K562 (cell line): Measurements from ENCODE around the gene TIMM10. TPM values are rescaled to one million over a fixed set of nuclear protein-coding genes. Genes with fewer than 3 reads are reported as not detected.

Experiments used
- ATAC-seq: fragments of 200-7000 bp; cut with Tn5 transposase; 3 replicates; pipeline ENCODE4 v1.9.1; 2020; ENCODE audit warnings: moderate library complexity
- BruUV-seq: library from RNA; stranded (reverse); fragments of 400-500 nt; replicated peaks from 2 replicates; lab custom pipeline; 2021; lab: Mats Ljungman, UMichigan
- CTCF ChIA-PET: fragments of 300-600 bp; formaldehyde crosslinking; extraction: SDS; loops from one replicate; lab custom pipeline; 2021; ENCODE audit warnings: low intra/inter-chr PET ratio; lab: Yijun Ruan, JAX
- POLR2A ChIA-PET: fragments of 300-600, 350-650 bp; sonication (Branson Sonifier 250); formaldehyde crosslinking; extraction: SDS; loops from one replicate; lab custom pipeline; 2021; ENCODE audit warnings: antibody characterized with exemption, inconsistent platforms; lab: Yijun Ruan, JAX
- DNase-seq, 4 experiments: peaks; one replicate each; pipeline versions ENCODE4 v3.0.0 to v3.0.0-alpha.2; 2011 to 2018; ENCODE audit warnings: low spot score in 3 of 4, mixed read lengths in 3 of 4; ENCODE audit errors: extremely low read depth in 1 of 4
- FAIRE-seq: peaks from 2 replicates; lab custom pipeline; 2011; peaks lifted over from hg19 to GRCh38; lab: Jason Lieb, UNC
- H2AFZ ChIP-seq: 2 replicates; pipeline ENCODE4 v1.6.0; 2011; ENCODE audit warnings: low read depth, low read length, control low read depth, inconsistent platforms
- H3K27ac ChIP-seq: fragments of 200-600 bp; 3 replicates; pipeline ENCODE4 v1.8.0; 2011; ENCODE audit warnings: low read depth, mild to moderate bottlenecking, control low read depth, inconsistent platforms, low read length, moderate library complexity, mixed read lengths; ENCODE audit errors: extremely low read depth
- H3K27me3 ChIP-seq, 2 experiments: fragments of 300-600 bp in 1 of 2; 2 replicates in 1 of 2; 3 replicates in 1 of 2; pipeline versions ENCODE4 v1.6.0 to v1.8.0; 2011; ENCODE audit warnings: inconsistent platforms in 2 of 2, low read length in 2 of 2, mild to moderate bottlenecking in 1 of 2, mixed read lengths in 1 of 2, moderate library complexity in 1 of 2; ENCODE audit not compliant: control insufficient read depth in 2 of 2, insufficient read depth in 2 of 2
- H3K36me3 ChIP-seq: fragments of 300-600 bp; 3 replicates; pipeline ENCODE4 v1.8.0; 2011; ENCODE audit warnings: mild to moderate bottlenecking, low read length, inconsistent platforms; ENCODE audit not compliant: control insufficient read depth, insufficient read depth
- H3K4me1 ChIP-seq, 2 experiments: fragments of 200-600 bp in 1 of 2; replicated peaks in 1 of 2; 2 replicates in 1 of 2; 3 replicates in 1 of 2; pipeline versions ENCODE4 v1.5.1 to v1.8.0; 2011; ENCODE audit warnings: inconsistent platforms in 2 of 2, low read length in 2 of 2, mild to moderate bottlenecking in 1 of 2, mixed read lengths in 1 of 2, moderate library complexity in 1 of 2; ENCODE audit not compliant: control insufficient read depth in 2 of 2, insufficient read depth in 2 of 2
- H3K4me2 ChIP-seq: 2 replicates; pipeline ENCODE4 v1.6.1; 2011; ENCODE audit warnings: low read length, control low read depth, inconsistent platforms, mixed read lengths; ENCODE audit not compliant: insufficient read depth
- H3K4me3 ChIP-seq: fragments of 200-600 bp; sonication (generic), shearing (Covaris generic); 2 replicates; pipeline ENCODE4 v1.5.1; 2016; ENCODE audit warnings: control low read depth, inconsistent platforms
- H3K79me2 ChIP-seq: fragments of 200-600 bp; 3 replicates; pipeline ENCODE4 v1.8.0; 2011; ENCODE audit warnings: low read length, inconsistent platforms; ENCODE audit not compliant: control insufficient read depth, insufficient read depth
- H3K9ac ChIP-seq, 2 experiments: 2 replicates each; pipeline versions ENCODE4 v1.6.0 to v1.6.1; 2011; ENCODE audit warnings: low read depth in 2 of 2, low read length in 2 of 2, control low read depth in 1 of 2, inconsistent platforms in 1 of 2, mild to moderate bottlenecking in 1 of 2, mixed read lengths in 1 of 2; ENCODE audit not compliant: insufficient read depth in 1 of 2
- H3K9me1 ChIP-seq: one replicate; pipeline ENCODE4 v1.6.0; 2011; ENCODE audit warnings: inconsistent platforms, mild to moderate bottlenecking, low read length, moderate library complexity; ENCODE audit not compliant: control insufficient read depth, insufficient read depth
- H3K9me3 ChIP-seq: replicated peaks from 2 replicates; pipeline ENCODE4 v1.5.1; 2011; ENCODE audit warnings: low read depth, low read length, inconsistent platforms; ENCODE audit not compliant: control insufficient read depth, insufficient read depth
- H4K20me1 ChIP-seq: replicated peaks from 2 replicates; pipeline ENCODE4 v1.6.1; 2011; ENCODE audit warnings: low read length, inconsistent platforms, mixed read lengths; ENCODE audit not compliant: control insufficient read depth, insufficient read depth
- BHLHE40 ChIP-seq: IDR thresholded peaks from 2 replicates; pipeline ENCODE4 v1.6.1; 2011; ENCODE audit warnings: low read length, improper control_type of control experiment
- FIP1L1 ChIP-seq: fragments of 200-400 bp; formaldehyde crosslinking; IDR thresholded peaks from 2 replicates; pipeline ENCODE4 v1.6.1; 2018; ENCODE audit warnings: mild to moderate bottlenecking, low read depth, low read length; ENCODE audit not compliant: poor library complexity, severe bottlenecking
- HDAC8 ChIP-seq: fragments of 450-650 bp; IDR thresholded peaks from 2 replicates; pipeline ENCODE4 v1.6.1; 2016; ENCODE audit warnings: mild to moderate bottlenecking, missing genetic modification characterization, moderate library complexity, missing compliant biosample characterization
- KLF10 ChIP-seq: fragments of 250-450 bp; sonication (Bioruptor Pico); IDR thresholded peaks from 2 replicates; pipeline ENCODE4 v1.6.1; 2021; ENCODE audit warnings: matching md5 sums
- MEIS2 ChIP-seq: fragments of 450-650 bp; IDR thresholded peaks from 2 replicates; pipeline ENCODE4 v1.6.1; 2014; ENCODE audit warnings: mild to moderate bottlenecking; ENCODE audit not compliant: partially characterized antibody
- NFXL1 ChIP-seq: fragments of 450-650 bp; formaldehyde crosslinking; IDR thresholded peaks from 2 replicates; pipeline ENCODE4 v1.4.0; 2021; ENCODE audit warnings: mild to moderate bottlenecking
- RFX1 ChIP-seq: fragments of 450-650 bp; IDR thresholded peaks from 2 replicates; pipeline ENCODE4 v1.6.1; 2016; ENCODE audit warnings: mild to moderate bottlenecking, moderate library complexity
- RUNX1 ChIP-seq: sonication (generic); IDR thresholded peaks from 2 replicates; pipeline ENCODE4 v1.6.1; 2016; ENCODE audit warnings: antibody characterized with exemption, low read depth
- SMARCA5 ChIP-seq: fragments of 450-650 bp; IDR thresholded peaks from 2 replicates; pipeline ENCODE4 v1.6.1; 2016
- TCF7 ChIP-seq: sonication (generic); IDR thresholded peaks from 2 replicates; pipeline ENCODE4 v1.6.1; 2016; ENCODE audit warnings: antibody characterized with exemption, borderline replicate concordance
- TEAD1 ChIP-seq, 2 experiments: fragments of 450-650 bp in 1 of 2; sonication (generic) in 1 of 2; formaldehyde crosslinking; IDR thresholded peaks; 2 replicates each; pipeline versions ENCODE4 v1.4.0 to v1.8.0; 2020 to 2022; ENCODE audit warnings: mild to moderate bottlenecking in 2 of 2, missing genetic modification reagents in 1 of 2
- TEAD4 ChIP-seq, 2 experiments: sonication (generic) in 1 of 2; formaldehyde crosslinking in 1 of 2; IDR thresholded peaks; 2 replicates each; pipeline versions ENCODE4 v1.6.1 to v1.8.0; 2012 to 2022; ENCODE audit warnings: borderline replicate concordance in 1 of 2, inconsistent platforms in 1 of 2, low read length in 1 of 2, mild to moderate bottlenecking in 1 of 2, missing genetic modification reagents in 1 of 2
- ZNF316 ChIP-seq: fragments of 450-650 bp; IDR thresholded peaks from 2 replicates; pipeline ENCODE4 v1.6.1; 2016
- WGBS: fragments of 100-300 bp; shearing (Covaris generic); methylation state at CpG from one replicate; pipeline ENCODE4 v1.1.6; 2016; ENCODE audit warnings: low coverage, mixed read lengths; ENCODE audit not compliant: insufficient coverage; ENCODE audit errors: missing lambda C conversion rate; 5-methylcytosine and 5-hydroxymethylcytosine counted together
- in situ Hi-C: fragments of 300-500 bp; cut with MboI; formaldehyde crosslinking; loops from 4 replicates; pipeline ENCODE4 v1.15.0; 2018; ENCODE audit warnings: inconsistent platforms, mixed read lengths
- intact Hi-C: fragments of 100-400 bp; cut with micrococcal nuclease; formaldehyde crosslinking; loops from 2 replicates; pipeline ENCODE4 v1.14.2; 2022
- polyA plus RNA-seq, 8 experiments: library from polyadenylated mRNA; depleted of rRNA in 4 of 8; stranded (reverse) in 5 of 8; unstranded in 3 of 8; fragments of >200 nt; fragmentation: Nextera tagmentation in 2 of 8; fragmentation: Illumina TruSeq in 1 of 8; extraction: Ambion mirVana in 2 of 8; extraction: Trizol in 1 of 8; gene quantifications; 2 replicates each; pipeline versions ENCODE4 v1.2.1 to v1.2.3, GENCODE V29; 2011 to 2014; ENCODE audit warnings: inconsistent platforms in 1 of 8, missing spikeins in 1 of 8
- total RNA-seq, 7 experiments: library from RNA; depleted of rRNA in 6 of 7; stranded (reverse); fragments of >200 nt in 6 of 7; fragmentation: Illumina TruSeq in 2 of 7; extraction: Trizol in 2 of 7; gene quantifications; 2 replicates each; pipeline versions ENCODE4 v1.2.1 to v1.2.3, GENCODE V29; 2011 to 2021; ENCODE audit warnings: low replicate concordance in 1 of 7
- TF ChIP-seq, protein P1 (sequence below): fragments of 450-650 bp; IDR thresholded peaks from 2 replicates; pipeline ENCODE4 v1.6.1; 2016; ENCODE audit warnings: missing biosample characterization, missing genetic modification characterization
- TF ChIP-seq, protein P2 (sequence below): fragments of 250-450 bp; sonication (Bioruptor Pico); IDR thresholded peaks from 2 replicates; pipeline ENCODE4 v1.5.0; 2020; ENCODE audit warnings: mild to moderate bottlenecking, borderline replicate concordance
- TF ChIP-seq, protein P3 (sequence below): fragments of 450-650 bp; IDR thresholded peaks from 2 replicates; pipeline ENCODE4 v1.6.1; 2016; ENCODE audit warnings: antibody characterized with exemption
- TF ChIP-seq, protein P4 (sequence below), 3 experiments: IDR thresholded peaks in 2 of 3; conservative IDR thresholded peaks in 1 of 3; 2 replicates each; pipeline ENCODE4 v1.5.1; 2011 to 2012; ENCODE audit warnings: low read length in 3 of 3, mild to moderate bottlenecking in 3 of 3, control low read depth in 2 of 3, improper control_type of control experiment in 1 of 3, inconsistent platforms in 1 of 3, low read depth in 1 of 3, mixed read lengths in 1 of 3, moderate library complexity in 1 of 3; ENCODE audit not compliant: insufficient read depth in 2 of 3

The TIMM10 gene
- total and polyA plus RNA-seq, 9 of the 15 experiments (the other 6 are each of a cell fraction or from before 2014, with no cell fraction given): 109 to 553 (median 172) TPM

DNA sequence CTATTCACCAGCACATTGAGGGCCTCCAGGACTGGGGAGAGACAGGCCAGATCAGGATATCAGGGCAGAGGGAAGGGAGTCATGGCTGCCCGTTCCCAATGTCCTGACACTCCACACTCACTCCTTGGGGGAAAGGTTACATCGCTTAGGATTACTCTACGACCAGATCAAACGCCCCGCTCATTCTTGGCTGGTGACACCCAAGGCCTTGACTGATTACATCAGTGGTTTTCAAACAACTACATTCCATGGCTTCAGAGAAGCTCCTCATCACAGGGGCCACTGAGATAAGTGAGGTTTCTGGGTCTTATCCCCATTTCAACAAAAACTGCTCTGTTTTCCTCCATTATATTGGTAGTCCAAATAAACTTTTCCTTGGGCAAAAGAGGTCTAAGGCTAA, 21.9 kb upstream of the TIMM10 start:
- in situ Hi-C loops (no loop called here), intact Hi-C loops (no loop called here)
- no peak for FAIRE-seq
- Histone ChIP-seq H3K9me1 (no peaks in the 10 kb centered on the region), H3K36me3 (no peaks in the 10 kb centered on the region), H3K9me3 (no peaks in the 10 kb centered on the region), H3K27me3 (no peaks in the 10 kb centered on the region), H3K4me3 (no peak overlapping the region), H3K79me2 (no peaks in the 10 kb centered on the region), H3K9ac (0 out of 4 replicates have a peak overlapping the region, but pooled peaks of 1 of the 2 experiments have one; percentile 1), H3K4me2 (0 out of 2 replicates have a peak overlapping the region, but pooled peaks have one; percentile 13), H3K4me1 (peaks cover 5 to 11% of the 10 kb centered on the region in 2 experiments; a peak in 3 of 5 replicates), H2AFZ (peak overlapping the region; percentile 25; the same call in 1 of the 2 replicates), H4K20me1 (no peaks in the 10 kb centered on the region), H3K27ac (no peak overlapping the region)
- CTCF ChIA-PET: no interaction called here
- ATAC-seq: peak; percentile 65
- peak in 1 of 4 experiments; percentile 30 for DNase-seq
- BruUV-seq: no TSS peak
- POLR2A ChIA-PET: interaction anchor here (0.6 to 0.7 kb wide), 2 partner anchors 12 to 471 kb away, joined by 3 to 4 read pairs; partner anchors contain the start of gene OR9Q1
- WGBS: 9% methylated on average over 5 of the region's 5 CpGs
- no peak for TF ChIP-seq KLF10 (CRISPR knock-in tag)
- no peak for TF ChIP-seq BHLHE40
- TF ChIP-seq, protein P1, sequence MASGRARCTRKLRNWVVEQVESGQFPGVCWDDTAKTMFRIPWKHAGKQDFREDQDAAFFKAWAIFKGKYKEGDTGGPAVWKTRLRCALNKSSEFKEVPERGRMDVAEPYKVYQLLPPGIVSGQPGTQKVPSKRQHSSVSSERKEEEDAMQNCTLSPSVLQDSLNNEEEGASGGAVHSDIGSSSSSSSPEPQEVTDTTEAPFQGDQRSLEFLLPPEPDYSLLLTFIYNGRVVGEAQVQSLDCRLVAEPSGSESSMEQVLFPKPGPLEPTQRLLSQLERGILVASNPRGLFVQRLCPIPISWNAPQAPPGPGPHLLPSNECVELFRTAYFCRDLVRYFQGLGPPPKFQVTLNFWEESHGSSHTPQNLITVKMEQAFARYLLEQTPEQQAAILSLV (tag): no peak
- peak in 1 of 2 experiments; percentile 77; a peak in 2 of 4 replicates for TF ChIP-seq TEAD1 (CRISPR knock-in tag; IDR thresholded peaks at IDR 0.05)
- TF ChIP-seq ZNF316: no peak
- TF ChIP-seq RFX1: no peak
- TF ChIP-seq, protein P2, sequence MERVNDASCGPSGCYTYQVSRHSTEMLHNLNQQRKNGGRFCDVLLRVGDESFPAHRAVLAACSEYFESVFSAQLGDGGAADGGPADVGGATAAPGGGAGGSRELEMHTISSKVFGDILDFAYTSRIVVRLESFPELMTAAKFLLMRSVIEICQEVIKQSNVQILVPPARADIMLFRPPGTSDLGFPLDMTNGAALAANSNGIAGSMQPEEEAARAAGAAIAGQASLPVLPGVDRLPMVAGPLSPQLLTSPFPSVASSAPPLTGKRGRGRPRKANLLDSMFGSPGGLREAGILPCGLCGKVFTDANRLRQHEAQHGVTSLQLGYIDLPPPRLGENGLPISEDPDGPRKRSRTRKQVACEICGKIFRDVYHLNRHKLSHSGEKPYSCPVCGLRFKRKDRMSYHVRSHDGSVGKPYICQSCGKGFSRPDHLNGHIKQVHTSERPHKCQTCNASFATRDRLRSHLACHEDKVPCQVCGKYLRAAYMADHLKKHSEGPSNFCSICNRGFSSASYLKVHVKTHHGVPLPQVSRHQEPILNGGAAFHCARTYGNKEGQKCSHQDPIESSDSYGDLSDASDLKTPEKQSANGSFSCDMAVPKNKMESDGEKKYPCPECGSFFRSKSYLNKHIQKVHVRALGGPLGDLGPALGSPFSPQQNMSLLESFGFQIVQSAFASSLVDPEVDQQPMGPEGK (CRISPR knock-in tag): no peak
- no peak for TF ChIP-seq RUNX1
- TF ChIP-seq SMARCA5: no peak
- TF ChIP-seq NFXL1 (CRISPR knock-in tag): no peak
- TF ChIP-seq FIP1L1: no peak
- TF ChIP-seq HDAC8 (tag): no peak
- 0 out of 2 replicates have a peak, but pooled peaks have one; percentile 45 for TF ChIP-seq TEAD4 (IDR thresholded peaks at IDR 0.05; ENCODE audit: low read length)
- TF ChIP-seq TEAD4 (CRISPR knock-in tag; IDR thresholded peaks at IDR 0.05; ENCODE audit: borderline replicate concordance): no peak
- peak; percentile 15 for TF ChIP-seq MEIS2
- peak; percentile 71; the same call in 1 of the 2 replicates for TF ChIP-seq TCF7
- TF ChIP-seq, protein P3, sequence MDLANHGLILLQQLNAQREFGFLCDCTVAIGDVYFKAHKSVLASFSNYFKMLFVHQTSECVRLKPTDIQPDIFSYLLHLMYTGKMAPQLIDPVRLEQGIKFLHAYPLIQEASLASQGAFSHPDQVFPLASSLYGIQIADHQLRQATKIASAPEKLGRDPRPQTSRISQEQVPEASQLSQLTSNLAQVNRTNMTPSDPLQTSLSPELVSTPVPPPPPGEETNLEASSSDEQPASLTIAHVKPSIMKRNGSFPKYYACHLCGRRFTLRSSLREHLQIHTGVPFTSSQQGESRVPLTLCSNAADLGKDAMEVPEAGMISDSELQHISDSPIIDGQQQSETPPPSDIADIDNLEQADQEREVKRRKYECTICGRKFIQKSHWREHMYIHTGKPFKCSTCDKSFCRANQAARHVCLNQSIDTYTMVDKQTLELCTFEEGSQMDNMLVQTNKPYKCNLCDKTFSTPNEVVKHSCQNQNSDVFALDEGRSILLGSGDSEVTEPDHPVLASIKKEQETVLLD: no peak
- TF ChIP-seq, protein P4, sequence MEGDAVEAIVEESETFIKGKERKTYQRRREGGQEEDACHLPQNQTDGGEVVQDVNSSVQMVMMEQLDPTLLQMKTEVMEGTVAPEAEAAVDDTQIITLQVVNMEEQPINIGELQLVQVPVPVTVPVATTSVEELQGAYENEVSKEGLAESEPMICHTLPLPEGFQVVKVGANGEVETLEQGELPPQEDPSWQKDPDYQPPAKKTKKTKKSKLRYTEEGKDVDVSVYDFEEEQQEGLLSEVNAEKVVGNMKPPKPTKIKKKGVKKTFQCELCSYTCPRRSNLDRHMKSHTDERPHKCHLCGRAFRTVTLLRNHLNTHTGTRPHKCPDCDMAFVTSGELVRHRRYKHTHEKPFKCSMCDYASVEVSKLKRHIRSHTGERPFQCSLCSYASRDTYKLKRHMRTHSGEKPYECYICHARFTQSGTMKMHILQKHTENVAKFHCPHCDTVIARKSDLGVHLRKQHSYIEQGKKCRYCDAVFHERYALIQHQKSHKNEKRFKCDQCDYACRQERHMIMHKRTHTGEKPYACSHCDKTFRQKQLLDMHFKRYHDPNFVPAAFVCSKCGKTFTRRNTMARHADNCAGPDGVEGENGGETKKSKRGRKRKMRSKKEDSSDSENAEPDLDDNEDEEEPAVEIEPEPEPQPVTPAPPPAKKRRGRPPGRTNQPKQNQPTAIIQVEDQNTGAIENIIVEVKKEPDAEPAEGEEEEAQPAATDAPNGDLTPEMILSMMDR (IDR thresholded peaks at IDR 0.05 in 2 of 3, conservative IDR thresholded peaks at IDR 0.05 in 1 of 3; ENCODE audit: insufficient read depth in 2 of 3, low read depth in 1 of 3, low read length in 3 of 3): 0 out of 6 replicates have a peak, but pooled peaks of 1 of the 3 experiments have one; percentile 15
